GM10248 (cell line): Measurements from ENCODE around the gene SSH2.
A peak's percentile ranks its signal among the peaks of the same experiment; 100 is the strongest.

Experiments
- CTCF ChIA-PET: fragments of 300-600 bp; sonication (Branson Sonifier 250); formaldehyde crosslinking; extraction: SDS; loops from one replicate; lab custom pipeline; 2021; ENCODE audit warnings: antibody characterized with exemption; lab: Yijun Ruan, JAX
- POLR2A ChIA-PET: fragments of 350-650 bp; sonication (Branson Sonifier 250); formaldehyde crosslinking; extraction: SDS; loops from one replicate; lab custom pipeline; 2020; ENCODE audit warnings: antibody characterized with exemption; lab: Yijun Ruan, JAX
- DNase-seq: peaks from one replicate; pipeline ENCODE4 v3.0.0; 2012; ENCODE audit errors: extremely low spot score
- CTCF ChIP-seq: IDR thresholded peaks from 2 replicates; pipeline ENCODE4 v1.5.1; 2012; ENCODE audit warnings: mild to moderate bottlenecking, low read depth; ENCODE audit errors: extremely low read depth, missing control alignments, control extremely low read depth

The SSH2 gene

DNA sequence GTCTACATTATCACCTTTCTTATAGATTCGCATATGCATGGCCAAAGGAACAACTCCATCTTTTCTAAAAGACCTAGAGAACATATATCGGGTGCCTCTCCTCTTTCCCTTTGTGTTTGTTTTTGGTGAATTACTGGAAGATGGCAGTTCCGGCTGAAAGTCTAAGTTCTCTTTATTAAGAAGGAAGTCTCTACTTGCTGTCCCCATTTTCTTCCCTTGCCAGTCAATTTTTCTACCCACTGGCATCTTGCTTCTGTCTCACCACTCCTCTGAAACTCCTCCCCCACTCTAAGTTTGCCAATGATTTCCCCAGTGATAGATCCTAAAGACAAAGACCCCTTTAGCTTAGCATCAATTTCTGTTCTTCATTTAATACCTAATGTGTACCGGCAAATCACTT, 213.5 kb downstream of the SSH2 start:
- ChIA-PET CTCF (interaction anchor here (1.2 to 1.9 kb wide), 2 partner anchors 51 to 99 kb away, joined by 3 to 8 read pairs; no protein-coding TSS in a partner anchor), POLR2A (no interaction called here)
- DNase-seq = no peak
- TF ChIP-seq CTCF = no peak

GRCh38 chr17:29715680-29716079, 214.3 kb downstream of the SSH2 start:
- DNase-seq = no peak
- ChIA-PET CTCF (interaction anchor here (0.7 to 1.5 kb wide), 3 partner anchors 11 to 50 kb away, joined by 3 to 6 read pairs (median 3); no protein-coding TSS in a partner anchor), POLR2A (interaction anchor here (0.7 kb wide), 2 partner anchors 41 to 1423 kb away, joined by 3 read pairs; no protein-coding TSS in a partner anchor)
- TF ChIP-seq CTCF = no peak

GRCh38 chr17:29714146-29714545, 215.9 kb downstream of the SSH2 start:
- ChIA-PET POLR2A (no interaction called here), CTCF (interaction anchor here (0.6 to 3.9 kb wide), 4 partner anchors 9 to 23 kb away, joined by 3 to 33 read pairs (median 4); no protein-coding TSS in a partner anchor)
- no peak for DNase-seq
- no peak for TF ChIP-seq CTCF

DNA sequence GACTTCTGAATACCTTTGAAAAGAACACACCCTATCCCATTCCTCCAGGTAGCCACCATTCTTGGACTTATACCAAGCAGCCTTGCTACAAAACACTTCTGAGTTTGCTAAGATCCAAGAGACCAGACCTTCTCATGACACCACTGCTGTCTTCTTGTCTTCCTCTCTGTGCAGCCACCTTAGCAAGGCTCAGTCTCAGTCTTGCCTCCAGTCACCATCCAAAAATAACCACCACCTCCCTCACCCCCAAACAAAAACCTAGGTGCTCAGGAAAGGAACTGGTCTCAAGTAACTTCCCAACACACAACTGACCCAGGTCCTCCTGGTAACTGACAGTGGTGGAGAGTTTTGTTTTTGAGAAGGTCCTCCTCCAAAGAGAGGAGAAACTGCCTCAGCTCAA, 216.4 kb downstream of the SSH2 start:
- peak; percentile 29 for DNase-seq
- ChIA-PET CTCF (interaction anchor here (0.6 to 3.9 kb wide), 6 partner anchors 9 to 28 kb away, joined by 3 to 33 read pairs (median 4); no protein-coding TSS in a partner anchor), POLR2A (no interaction called here)
- TF ChIP-seq CTCF = no peak

DNA sequence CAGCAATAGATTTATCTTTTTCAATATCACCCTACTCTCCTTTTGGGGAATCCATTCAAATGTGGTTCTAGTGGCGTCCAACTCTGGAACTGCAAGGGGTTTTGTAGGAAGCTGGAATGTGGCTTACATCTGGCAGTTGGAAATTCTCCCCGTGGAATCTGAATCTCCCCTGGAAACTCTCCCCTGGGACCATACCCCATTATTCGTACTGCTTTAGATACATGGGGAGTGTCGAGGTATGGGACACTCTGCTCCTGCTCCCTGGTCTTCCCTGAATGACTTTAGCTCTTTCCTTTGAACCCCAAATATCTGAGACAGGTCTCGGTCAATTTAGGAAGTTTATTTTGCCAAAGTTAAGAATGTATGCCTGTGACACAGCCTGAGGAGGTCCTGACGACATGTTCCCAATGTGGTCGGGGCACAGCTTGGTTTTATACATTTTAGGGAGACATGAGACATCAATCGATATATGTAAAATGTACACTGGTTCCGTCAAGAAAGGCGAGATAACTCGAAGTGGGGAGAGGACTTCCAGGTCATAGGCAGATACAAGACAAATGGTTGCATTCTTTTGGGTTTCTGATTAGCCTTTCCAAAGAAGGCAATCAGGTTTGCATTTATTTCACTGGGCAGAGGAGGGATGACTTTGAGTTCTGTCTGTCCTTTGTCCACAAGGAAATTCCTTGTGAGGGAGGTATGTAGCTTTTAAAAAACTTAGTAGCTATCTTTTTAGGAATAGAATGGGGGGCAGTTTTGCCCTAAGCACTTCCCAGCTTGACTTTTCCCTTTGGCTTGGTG, 218.2 kb downstream of the SSH2 start:
- CTCF ChIA-PET = interaction anchor here (0.9 to 3.9 kb wide), 10 partner anchors 11 to 342 kb away, joined by 3 to 33 read pairs (median 4); no protein-coding TSS in a partner anchor
- no peak for DNase-seq
- TF ChIP-seq CTCF = no peak
- POLR2A ChIA-PET = interaction anchor here (1.2 kb wide), 1 partner anchor 11 kb away, joined by 4 read pairs; no protein-coding TSS in a partner anchor

DNA sequence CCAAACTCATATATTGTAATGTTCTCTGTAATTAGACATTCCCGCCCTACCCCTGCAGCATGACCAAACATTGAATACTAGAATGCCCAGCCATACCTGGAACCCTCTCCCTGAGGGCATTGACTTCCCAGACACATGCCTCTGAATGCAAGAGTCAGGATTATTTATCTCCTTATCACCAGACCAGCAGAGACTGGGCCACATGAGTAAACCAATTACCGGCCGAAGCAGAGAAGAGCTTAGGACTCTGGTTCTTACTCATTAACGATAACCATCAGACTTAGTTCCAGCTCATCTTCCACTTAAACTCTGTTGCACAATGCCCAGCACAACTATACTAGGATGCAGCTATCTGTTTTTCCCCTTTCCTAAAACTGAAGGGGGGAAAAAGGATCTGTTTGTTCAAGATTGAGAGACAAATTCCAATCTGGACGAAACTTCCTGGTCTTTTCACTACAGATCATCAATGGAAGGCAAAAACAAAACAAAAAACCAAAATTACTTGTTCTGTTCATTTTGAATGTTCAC, 219.1 kb downstream of the SSH2 start:
- ChIA-PET POLR2A (interaction anchor here (1.2 kb wide), 1 partner anchor 12 kb away, joined by 4 read pairs; no protein-coding TSS in a partner anchor), CTCF (interaction anchor here (0.9 to 3.9 kb wide), 7 partner anchors 12 to 97 kb away, joined by 3 to 33 read pairs (median 4); no protein-coding TSS in a partner anchor)
- no peak for TF ChIP-seq CTCF
- no peak for DNase-seq
